GM03348 (cell line): ENCODE data around the gene RNF212.
A peak's percentile ranks its signal among the peaks of the same experiment; 100 is the strongest.

Experiments
- DNase-seq: peaks from one replicate; pipeline ENCODE4 v3.0.0; 2012; ENCODE audit warnings: low spot score

The RNF212 gene

DNA sequence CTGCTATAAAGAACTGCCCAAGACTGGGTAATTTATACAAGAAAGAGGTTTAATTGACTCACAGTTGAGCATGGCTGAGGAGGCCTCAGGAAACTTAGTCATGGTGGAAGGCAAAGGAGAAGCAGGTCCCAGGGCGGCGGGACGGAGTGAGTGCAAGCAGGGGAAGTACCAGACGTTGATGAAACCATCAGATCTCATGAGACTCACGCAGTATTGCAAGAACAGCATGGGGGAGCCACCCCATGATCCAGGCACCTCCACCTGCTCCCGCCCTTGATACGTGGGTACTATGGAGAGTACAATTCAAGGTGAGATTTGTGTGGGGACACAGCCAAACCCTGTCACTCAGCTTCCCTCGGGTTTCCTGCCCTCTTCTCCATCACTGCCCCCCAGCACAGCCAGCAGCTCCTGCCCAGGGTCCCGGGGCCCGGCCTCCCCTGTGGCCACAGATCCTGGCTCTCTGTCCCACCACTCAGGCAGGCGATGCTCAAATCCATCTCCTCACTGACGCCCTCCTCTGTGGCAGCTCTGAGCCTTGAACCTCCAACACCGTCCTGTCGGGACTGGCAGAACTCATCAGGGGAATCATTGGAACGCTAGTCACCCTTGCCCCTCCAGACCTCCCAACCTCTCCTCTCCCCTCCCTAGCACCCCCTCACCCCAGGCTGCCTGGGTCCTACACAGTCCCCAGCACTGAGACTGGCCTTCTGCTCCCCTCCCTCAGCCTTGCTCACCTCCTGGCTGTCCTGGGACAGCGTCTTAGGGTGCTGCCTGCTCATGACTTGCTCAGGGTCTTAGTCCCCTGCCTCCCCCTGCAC lies 64.4 kb downstream of the RNF212 start:
- no peak for DNase-seq

- DNase-seq: no peak
Observed at GRCh38 chr4:1047976-1048772, 65.2 kb downstream of the RNF212 start.

GRCh38 chr4:1047106-1047975 lies 66.0 kb downstream of the RNF212 start:
- DNase-seq: no peak

DNA sequence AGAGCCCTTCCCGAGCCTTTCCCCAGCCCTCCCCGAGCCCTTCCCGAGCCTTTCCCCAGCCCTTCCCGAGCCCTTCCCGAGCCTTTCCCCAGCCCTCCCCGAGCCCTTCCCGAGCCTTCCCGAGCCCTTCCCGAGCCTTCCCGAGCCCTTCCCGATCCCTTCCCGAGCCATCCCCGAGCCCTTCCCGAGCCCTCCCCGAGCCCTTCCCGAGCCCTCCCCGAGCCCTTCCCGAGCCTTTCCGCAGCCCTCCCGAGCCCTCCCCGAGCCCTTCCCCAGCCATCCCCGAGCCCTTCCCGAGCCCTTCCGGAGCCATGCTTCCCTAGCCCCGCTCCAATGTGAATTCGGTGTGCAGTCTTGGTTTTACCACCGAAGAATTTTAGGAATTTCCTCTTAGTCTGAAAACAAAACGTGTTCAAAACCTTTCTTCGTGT lies 66.8 kb downstream of the RNF212 start:
- DNase-seq: peak; percentile 79

DNA sequence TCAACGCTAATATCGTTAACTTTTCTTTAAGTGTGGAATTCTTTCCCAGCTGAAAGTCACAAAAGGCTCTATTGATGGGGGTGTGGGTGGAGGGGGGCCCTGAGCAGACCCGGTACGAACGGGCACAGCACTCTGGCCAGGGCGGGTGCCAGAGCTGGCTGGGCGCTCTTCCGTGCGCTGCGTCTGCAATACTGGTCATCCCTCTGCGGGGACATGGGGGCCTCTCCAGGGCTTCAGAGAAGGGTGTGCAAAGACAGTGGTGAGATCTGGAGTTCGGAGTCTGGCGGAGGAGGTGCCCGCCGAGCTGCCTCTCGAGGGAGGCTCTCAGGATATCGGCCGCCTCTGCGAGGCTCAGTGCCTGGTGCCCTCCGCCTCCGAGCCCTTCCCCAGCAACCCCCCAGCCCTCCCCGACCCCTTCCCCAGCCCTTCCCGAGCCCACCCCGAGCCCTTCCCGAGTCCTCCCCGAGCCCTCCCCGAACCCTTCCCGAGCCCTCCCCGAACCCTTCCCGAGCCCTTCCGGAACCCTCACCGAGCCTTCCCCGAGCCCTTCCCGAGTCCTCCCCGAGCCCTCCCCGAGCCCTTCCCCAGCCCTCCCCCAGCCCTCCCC lies 67.7 kb downstream of the RNF212 start:
- DNase-seq: no peak

DNA sequence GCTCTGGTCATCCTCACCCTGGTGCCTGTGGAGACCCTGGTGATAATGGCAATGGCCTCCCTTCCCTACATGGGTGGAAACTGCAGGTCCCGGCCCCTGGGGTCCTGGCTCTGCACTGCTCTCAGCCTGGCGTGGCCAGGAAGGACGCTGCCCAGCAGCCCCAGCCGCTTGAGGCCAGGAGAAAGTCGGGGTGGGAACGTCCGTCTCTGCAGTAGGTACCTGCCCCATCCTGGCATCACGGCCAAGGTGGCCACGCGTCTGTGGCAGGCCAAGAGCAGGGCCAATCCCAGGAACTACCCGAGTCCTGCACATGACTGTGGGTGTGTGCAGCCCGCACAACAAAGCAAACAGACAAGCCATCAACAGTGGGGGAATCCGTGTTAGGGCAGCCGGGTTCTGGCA lies 68.2 kb downstream of the RNF212 start:
- DNase-seq: no peak

GRCh38 chr4:1044469-1045192 lies 68.7 kb downstream of the RNF212 start:
- DNase-seq: no peak

GRCh38 chr4:1043651-1044468 lies 69.5 kb downstream of the RNF212 start:
- peak; percentile 96 for DNase-seq

- DNase-seq: no peak
Observed at GRCh38 chr4:1043162-1043561, 70.2 kb downstream of the RNF212 start.

DNA sequence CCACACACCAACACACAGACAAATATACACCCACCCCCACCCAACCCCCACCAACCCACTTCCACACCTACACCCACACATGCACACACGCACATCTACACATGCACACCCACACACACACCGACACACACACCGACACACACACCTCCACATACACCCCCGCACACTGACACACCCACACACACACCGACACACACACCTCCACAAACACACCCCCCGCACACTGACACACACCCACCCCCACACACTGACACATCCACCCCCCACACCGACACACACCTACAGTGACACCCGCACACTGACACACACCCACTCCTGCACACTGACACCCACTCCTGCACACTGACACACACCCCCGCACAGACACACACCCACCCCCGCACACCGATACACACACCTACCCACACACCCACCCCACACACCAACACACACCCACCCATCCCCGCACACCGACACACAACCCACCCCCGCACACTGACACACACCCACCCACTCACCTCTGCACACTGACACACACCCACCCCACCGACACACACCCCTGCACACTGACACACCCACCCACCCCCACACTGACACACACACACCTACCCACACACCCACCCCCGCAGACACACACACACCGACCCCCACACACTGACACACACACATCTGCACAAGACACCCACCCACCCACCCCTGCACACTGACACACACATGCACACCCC lies 70.9 kb downstream of the RNF212 start:
- no peak for DNase-seq

DNA sequence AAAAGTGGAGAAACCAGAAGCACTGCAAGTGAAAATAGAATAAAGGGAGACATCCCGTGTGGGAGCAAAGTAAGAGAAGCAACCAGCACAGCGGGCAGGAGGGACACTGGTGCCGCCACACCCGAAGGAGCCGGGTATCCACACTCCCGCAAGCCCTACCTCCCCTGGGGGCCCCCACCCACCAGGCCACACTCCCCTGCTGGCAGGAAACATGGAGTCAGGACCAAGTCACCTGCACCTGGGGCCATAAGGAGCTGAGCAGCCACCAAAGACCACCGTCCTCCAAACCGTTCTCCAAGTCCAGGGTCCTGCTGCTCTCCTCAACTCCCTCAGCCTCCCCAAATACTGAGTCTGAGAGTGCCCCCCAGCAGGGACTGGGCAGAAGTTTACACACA lies 71.4 kb downstream of the RNF212 start:
- DNase-seq: no peak

DNA sequence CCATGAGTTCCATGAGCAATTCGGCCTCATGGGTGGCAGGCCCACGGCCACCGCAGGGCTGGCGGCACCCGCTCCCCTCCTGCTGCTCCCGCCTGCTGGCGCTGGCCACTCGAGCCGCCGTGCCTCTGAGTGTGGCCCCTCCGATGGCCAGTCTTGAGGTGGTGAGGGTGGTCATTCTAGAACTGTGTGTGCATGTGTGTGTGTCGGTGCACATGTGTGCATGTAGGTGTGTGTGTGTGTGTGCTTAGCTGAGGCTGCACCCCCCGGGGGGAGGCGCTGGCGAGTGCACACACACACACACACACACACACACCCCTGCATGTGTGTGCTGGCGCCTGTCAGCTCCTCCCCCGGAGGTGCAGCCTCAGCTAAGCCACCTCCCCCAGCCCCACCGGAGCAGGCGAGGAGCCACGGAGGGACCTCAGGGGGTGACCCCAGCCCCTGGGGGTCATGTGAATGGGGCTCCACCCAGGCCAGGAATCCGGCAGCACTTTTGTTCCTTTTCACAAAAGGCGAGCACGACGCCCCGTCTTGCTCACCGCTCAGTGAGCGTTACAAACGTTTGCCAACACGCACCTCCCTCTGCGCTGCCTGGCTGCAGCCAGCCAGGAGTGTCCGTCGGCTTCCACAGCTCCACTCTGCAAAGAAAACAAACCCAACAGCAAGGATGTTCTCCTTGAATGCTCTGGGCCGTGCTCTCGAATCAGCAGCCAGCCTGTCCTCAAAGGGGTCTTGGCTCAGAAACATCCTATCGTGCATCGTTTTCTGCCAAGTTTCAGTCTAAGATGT lies 72.0 kb downstream of the RNF212 start:
- peak; percentile 50 for DNase-seq

DNA sequence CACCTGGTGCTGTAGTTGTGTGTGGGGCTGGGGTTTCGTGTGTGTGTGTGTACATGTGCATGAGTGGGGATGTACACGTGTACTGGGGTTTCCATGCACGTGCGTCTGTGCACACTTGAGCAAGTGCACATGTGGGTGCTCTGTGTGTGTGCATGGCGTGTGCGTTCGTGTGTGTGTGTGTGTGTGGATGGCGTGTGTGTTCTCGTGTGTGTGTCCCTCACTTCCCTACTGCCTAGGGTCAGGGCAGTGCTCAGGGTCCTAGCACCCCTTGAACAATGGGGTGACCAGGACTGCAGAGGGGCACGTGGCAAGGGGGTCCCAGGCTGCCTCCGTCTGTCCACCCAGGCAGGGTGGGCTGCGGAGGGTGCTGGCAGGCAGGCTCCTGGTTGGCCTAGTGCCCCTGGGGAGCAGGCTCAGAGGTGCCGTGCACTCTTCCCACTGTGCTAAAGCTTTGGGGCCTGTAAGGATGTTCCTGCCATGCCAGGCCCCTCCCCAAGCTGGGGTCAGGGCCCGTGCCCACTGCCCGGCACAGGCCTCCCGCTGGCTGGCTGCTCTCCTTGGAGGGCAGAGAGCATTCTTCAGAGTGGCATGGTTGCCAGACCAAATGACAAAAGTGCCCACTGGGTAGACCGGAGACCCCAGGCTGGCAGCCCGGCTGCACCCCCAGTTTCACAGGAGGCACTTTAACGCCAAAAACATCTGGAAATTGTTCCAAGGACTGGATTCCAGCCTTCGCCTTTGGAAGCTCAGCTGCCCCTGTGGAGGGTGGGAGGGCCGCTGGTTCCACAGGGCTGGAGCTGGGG lies 72.8 kb downstream of the RNF212 start:
- DNase-seq: no peak

DNA sequence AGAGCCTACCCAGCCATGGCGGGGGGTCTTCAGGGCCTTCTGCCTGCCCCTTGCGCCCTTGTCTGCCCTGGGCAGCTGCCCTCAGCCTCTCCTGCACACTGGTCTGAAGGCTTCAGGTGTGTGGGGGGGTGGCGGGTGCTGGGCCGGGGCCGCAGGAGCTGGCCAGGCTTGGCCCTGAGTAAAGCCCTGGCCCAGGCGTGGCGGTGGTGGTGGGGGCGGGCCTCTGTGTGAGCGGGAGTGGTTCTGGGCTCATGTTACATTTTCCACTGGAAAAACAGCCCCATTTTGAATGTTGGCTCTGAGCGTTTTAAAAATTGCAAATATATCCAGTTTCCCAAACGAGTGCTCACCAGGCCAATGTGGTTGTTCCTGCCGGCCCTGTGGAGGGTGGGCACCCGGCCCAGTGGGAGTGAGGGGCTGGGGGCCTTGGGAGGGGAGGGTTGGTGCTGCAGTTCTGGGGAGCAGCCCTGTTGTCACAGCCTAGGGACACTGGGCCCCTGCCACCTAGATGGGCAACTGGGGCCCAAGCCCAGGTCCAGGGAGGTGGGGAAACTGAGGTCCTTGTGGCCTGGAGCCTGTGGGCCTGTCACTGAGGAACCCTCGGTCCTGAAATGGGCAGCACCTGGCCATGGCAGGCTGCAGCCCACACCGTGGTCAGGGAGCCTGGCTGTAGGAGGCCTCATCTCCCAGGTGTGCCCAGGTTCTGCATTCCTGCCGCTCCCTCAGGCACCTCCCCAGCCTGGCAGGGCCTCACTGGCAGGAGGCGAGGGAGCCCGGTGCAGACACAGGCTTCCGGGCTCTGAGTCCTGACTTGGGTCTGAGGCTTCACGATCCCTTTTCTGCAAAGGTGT lies 73.6 kb downstream of the RNF212 start:
- peak; percentile 81 for DNase-seq

- DNase-seq: no peak
Observed at GRCh38 chr4:1038948-1039492, 74.3 kb downstream of the RNF212 start.

GRCh38 chr4:1036976-1037810 lies 76.2 kb downstream of the RNF212 start:
- DNase-seq: no peak
